COR-L47 (cell line): ENCODE measurements around the gene NR2F2.
"Not testable (repeated sequence)": the region's sequence is repeated elsewhere in the genome, so short reads cannot be mapped to it uniquely, and the experiment has no call there.

Experiments
- DNase-seq: peaks from one replicate; lab custom pipeline; 2025; lab: John Stamatoyannopoulos, UW

NR2F2 gene

DNA sequence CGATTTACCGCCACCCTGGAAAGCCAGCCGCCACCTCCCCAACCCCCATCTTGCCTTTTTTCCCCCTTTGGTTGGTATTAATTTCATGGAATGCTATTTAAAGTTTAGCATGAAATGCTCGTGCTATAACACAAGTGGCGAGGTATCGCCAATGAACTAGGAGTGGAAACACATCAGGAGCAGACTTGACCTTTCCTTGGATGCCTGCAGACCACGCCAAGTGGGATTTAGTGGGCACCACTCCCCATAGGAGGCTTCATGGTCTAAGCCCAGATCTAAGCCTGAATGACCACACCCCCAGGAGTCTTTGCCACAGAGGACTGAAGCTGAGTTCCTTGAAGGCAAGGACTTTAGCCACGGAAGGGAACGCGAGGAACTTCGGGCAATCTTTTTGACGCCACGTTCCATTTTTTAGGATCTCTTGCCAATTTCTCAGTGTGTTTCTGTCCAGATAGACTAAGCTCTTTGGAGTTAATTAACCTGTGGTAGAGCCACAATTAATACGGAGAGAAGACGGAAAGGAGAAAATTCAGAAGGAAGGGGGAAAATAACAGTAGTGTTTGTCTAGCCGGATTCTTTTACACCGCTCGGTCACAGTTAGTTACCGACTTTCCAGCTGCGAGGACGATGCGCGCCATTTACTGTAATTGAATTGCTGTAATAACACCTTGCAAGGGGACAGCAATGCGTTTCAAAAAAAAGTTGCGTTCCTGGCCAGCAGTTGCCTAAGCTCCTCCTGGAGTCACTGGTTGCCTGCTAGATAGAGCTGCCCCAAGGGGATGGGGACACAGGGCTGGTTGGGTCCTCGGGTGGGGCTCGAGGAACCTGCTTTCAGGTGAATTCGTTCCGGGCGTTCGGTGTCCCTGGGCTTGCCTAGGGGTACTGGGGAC is 37.1 kb downstream of the NR2F2 start:
- no peak for DNase-seq

DNA sequence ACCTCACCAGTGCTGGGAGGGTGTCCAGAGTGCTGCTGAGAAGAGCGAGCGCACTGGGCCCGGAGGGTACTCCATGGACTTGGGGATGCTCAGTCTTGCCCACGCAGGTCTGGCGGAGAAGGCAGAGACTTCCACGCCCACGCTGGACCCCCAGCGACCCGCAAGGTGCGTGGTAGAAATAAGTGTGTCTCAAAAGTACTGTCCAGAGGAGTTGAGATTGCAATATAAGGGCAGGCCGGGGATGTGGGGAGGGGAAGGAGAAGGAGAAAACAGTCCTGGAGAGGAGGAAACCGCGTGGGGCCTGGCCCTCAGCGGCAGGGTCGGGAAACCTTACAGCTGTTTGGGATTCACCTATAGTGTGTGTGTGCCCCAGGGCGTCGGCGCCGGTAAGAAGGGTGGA is 38.9 kb downstream of the NR2F2 start:
- DNase-seq = no peak

DNA sequence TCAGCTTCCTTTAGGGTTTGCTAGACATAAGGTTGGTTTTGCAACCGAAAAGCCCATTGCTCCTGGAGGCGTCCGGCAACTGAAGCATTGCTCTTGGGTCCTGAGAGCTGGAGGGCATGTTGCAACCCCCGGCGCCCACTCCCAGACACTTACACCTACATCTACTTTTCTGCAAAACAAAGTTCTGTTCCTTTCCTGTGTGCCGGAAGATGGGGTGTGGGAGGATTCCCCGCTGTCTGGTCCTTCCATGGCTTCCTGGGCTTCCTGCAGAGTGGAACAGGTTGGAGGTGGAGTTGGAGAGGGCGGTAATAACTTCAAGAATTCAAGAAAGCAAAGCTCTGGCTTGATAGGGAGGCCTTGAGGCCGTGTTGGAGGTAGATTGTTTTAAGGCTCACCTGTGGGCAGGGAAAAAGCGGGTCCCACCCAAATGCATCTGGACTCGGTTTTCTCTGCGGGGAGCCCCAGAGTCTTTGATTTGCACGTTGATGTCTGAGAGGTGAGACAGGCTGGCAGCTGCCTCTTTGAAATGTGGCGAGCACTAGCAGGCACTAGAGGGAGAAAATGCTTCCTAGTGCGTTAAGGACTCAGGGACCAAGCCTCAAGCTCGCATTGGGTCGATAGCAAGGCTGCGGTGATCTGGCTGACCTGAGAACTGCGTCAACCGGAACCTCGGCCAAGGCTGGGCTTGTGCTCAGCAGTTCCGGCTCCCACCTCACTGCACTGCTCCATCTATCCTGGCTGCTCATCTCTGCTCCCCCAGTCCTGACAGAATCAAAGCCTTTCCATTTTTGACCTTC is 39.5 kb downstream of the NR2F2 start:
- no peak for DNase-seq

DNA sequence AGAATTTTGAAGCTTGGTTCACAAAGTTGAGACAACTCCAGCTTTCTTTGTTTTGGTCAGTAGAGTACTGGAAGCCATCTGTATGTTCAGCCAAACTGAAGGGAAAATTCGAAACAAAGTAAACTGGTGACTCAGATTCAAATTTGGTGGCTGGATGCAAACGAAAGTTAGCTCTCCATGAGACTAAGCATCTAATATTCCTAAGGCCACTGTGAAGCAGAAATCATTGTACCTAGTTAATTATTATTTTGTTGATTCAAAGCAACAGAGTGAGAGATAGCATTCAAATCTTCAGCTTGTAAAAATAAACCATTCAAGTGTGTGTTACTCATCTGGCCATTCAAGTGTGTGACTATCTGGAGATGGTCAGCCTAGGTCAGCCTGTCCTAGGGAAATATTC is 42.1 kb downstream of the NR2F2 start:
- no peak for DNase-seq

DNA sequence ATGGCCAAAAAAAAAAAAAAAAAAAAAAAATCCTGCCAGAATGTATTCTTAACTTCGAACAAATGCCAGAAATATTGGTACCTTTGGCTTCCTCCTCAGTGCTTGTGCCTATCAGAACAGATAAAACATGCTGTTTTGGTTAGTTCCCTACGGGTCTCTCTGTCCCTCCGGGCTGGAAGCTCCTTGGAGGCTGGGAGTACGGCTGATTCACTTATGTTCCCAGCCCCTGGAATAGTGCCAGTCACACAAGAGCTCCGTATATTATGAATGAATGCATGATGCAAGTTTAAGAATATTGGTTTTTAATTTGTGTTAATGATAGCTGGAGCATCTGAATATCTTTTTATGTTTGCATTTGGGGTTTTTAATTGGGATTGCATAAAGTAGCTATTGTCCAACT is 44.0 kb downstream of the NR2F2 start:
- DNase-seq = no peak

DNA sequence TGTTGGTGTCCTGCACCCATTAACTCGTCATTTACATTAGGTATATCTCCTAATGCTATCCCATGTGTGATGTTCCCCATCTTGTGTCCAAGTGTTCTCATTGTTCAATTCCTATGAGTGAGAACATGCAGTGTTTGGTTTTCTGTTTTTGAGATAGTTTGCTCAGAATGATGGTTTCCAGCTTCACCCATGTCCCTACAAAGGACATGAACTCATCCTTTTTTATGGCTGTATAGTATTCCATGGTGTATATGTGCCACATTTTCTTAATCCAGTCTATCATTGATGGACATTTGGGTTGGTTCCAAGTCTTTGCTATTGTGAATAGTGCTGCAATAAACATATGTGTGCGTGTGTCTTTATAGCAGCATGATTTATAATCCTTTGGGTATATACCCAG is 49.1 kb downstream of the NR2F2 start:
- DNase-seq = not testable (repeated sequence)

DNA sequence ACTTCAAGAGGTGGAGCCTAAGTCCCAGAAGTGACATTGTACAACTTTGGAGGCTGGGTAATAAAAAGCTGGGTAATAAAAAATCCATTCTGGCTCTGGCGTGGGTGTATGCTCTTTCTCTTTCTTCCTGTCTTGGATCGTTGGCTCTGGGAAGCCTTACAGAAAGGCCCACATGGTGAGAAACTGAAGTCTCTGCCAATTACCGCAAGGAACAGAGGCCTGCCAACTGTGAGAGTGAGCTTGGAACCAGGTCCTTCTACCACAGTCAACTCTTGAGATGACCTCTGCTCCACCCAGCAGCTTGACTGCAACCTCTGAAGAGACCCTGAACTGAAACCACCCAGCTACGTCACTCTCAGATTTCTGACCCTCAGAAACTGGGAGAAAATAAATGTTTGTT is 51.0 kb downstream of the NR2F2 start:
- DNase-seq = no peak

DNA sequence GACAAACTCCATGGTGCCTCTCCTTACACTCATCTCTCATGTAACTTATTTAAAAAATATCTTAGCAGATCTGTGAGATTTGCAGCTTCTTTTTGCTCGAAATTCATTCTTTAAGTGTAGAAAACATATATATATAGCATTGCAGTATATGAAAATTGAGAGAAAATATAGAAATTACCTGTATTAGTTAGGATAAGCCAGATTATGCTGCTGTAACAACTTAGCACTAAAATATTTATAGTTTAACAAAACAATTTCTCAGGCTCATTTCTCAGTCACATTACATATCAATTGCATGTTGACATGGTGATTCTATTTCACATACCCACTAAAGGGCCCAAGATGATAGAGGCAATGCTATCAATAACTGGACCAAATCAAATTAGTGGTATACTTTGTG is 54.7 kb downstream of the NR2F2 start:
- no peak for DNase-seq

DNA sequence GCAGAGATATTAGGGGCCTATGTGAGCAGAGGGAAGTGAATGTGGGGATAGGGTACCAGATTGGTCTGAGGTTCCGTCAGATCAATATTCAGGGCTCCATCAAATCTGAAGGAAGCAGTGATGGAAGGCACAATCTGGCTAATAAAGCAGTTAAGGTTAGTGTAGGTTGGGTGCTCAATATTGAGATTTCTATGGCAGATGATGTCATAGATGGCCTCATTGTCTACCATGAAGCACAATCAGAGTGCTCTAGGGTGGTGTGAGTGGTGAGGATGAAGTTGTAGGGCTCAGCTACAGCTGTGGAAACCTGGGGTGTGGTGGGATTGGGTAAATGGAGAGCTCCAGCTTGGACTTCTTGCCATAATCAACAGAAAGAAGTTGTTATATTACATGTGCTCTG is 58.2 kb downstream of the NR2F2 start:
- DNase-seq = no peak
